ENCODE measurements around the gene PKM.

PKM gene

GRCh38 chr15:72199721-72200212 is 31.2 kb downstream of the PKM start:
- peak; percentile 79 to 80 for DNase-seq

DNA sequence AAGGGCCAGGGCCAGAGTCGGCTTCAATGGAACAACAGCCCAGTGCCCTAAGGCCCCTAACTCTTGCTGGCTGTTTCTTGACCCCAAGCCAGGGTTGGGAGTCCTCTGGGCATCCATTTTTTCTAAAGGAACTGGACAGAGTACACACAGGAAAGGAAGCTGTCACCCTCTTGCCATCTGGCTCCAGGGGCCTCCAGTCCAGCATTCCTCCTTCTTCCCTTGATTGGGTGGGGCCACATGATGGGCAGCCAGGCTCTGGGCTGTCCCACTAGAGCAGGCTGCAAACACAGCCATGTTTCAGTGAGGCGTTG is 31.8 kb downstream of the PKM start:
- no peak for DNase-seq

GRCh38 chr15:72198356-72199204 is 32.4 kb downstream of the PKM start:
- no peak for DNase-seq

DNA sequence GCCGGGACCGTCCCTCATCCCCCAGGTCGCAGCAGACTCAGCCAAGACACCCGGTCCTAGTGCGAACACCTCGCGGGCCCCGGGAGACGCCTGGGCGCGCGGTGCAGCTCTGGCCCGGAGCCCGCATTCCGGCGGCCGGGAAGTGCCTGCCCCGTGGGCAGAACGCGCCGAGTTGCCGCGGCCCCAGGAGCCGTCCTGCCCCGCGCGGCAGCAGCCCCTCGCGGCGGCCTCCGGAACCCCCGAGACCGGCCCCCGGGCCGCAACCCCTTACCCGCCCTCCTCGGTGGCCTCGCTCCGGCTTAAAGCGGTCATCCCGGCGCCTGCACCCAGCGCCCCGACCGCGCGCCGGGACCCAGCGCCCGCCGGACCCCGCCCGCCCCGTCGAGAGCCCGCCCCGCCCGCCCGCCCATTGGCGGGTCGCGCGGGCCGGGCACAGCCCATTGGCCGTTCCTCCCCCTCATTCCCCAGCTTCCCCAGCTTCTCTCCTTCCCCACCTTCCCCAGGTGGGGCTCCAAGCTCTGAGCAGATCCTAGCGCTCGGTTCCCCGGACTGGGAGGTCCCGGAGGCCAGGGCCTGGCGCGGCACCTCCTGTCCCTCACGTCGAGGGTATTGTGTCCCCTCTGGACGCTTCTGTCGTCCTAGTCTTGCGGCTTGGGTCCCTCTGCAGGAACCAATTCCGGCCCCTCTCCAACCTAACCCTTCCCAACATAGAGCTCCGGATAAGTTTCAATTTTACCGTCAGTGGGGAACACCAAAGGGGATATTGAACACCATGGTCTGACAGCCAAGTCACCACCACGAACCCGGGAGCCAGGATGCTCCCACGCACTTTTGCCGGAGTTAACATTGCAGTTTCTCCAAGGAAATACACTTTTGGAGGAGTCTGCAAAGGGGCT is 33.3 kb downstream of the PKM start, which contains the start of gene GRAMD2A:
Gene GRAMD2A (minus strand): TSS at position 328 of the 896 bp plus-strand sequence.
- DNase-seq: no peak

- no peak for DNase-seq
Measured at GRCh38 chr15:72197041-72197459, 33.9 kb downstream of the PKM start.

DNA sequence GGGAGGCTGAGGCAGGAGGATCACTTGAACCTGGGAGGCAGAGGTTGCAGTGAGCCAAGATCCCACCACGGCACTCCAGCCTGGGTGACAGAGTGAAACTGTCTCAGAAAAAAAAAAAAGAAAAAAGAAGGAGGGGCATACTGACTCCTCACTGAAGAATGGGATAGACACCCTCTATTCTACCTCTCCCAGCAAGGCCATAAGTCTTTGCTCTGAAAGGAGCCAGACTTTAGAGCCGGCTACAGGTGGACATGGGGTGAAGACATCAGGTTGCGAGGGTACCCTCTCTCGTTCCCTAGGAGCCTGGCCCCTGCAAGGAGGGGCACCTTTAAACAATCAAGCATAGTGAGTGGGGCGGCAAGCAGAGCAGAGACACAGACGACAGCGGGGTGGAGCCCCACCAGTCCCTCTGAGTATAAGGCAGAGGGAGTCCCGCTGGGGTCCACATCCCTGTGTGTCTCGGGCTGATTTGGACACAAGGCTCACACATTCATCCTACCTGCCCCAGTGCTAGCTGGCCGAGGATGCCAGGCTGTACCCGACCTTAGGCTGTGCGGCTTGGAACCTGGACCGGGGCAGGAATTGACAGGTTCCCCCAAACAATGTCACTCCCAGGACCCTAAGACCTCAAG is 34.5 kb downstream of the PKM start:
- DNase-seq: no peak

DNA sequence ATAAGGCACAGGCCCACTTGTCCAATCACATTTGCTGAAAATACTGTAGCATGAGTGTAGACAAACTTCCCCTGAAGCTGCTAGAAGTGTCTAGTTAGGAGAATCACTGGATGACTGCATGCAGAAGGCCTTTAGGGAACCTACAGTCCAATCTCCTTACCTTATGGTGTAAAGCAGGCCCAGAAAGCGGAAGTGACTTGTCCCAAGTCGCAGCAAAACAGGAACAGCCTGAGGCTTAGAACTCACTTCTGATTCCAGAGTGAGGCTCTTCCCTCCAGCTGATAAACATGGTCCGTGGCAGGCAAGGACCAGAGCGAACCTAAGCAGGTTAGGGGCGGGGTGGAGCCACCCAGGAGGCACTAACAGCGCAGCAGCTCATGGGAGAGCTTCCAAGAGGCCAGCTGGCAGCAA is 35.9 kb downstream of the PKM start:
- DNase-seq: peak; percentile 13 to 57

GRCh38 chr15:72193836-72194396 is 37.1 kb downstream of the PKM start:
- no peak for DNase-seq

DNA sequence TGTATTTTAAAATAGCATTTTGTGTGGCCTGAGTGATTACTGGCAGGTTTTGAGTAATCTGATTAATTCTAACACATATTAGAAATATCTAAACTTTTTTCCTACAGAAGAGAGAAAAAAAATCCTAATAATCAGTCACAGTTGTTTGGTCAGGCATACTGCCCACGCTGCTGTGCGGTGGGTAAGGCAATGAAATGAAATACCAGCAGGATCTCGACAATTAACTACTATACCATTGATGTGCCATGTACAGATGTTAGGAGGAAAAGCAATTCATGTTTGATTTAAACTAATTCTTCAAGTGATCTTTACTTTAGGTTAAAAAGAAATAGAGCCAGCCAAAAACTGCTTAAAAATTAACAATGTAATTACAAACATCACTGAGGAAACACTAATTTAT is 38.6 kb downstream of the PKM start:
- no peak for DNase-seq

DNA sequence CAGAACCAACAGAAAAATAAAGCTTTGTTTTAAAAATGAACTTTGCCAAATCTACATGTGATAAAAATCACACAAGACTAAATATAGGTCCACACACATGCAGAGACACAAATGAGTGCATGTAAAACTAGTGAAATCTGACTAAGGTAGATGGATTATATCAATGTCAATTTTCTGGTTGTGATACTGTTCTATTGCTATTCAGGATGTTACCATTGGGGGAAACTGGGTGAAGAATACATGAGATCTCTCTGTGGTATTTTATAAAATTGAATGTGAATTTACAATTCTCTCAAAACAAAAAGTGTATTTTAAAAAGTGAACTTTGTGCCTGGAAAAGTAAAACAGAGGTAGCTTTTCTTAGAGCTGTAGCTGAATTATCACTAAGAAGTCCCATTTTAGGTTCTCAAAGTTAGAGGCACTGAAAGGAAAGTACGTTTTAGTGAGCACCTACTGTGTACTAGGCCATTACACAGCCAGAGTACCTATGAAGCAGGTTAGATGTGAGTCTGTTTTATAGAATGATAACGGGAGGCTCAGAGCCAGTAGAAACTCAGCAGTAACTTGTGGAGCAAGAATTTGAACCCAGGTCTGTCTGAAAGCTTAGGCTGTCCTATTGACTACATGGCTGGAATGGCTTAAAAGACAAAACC is 41.6 kb downstream of the PKM start:
- no peak for DNase-seq

- DNase-seq: no peak
Measured at GRCh38 chr15:72184165-72184811, 46.7 kb downstream of the PKM start.

GRCh38 chr15:72183781-72184164 is 47.2 kb downstream of the PKM start:
- DNase-seq: no peak

- no peak for DNase-seq
Measured at GRCh38 chr15:72182673-72183072, 48.3 kb downstream of the PKM start.

- no peak for DNase-seq
Measured at GRCh38 chr15:72182244-72182643, 48.7 kb downstream of the PKM start.

- no peak for DNase-seq
Measured at GRCh38 chr15:72180761-72181324, 50.1 kb downstream of the PKM start.

DNA sequence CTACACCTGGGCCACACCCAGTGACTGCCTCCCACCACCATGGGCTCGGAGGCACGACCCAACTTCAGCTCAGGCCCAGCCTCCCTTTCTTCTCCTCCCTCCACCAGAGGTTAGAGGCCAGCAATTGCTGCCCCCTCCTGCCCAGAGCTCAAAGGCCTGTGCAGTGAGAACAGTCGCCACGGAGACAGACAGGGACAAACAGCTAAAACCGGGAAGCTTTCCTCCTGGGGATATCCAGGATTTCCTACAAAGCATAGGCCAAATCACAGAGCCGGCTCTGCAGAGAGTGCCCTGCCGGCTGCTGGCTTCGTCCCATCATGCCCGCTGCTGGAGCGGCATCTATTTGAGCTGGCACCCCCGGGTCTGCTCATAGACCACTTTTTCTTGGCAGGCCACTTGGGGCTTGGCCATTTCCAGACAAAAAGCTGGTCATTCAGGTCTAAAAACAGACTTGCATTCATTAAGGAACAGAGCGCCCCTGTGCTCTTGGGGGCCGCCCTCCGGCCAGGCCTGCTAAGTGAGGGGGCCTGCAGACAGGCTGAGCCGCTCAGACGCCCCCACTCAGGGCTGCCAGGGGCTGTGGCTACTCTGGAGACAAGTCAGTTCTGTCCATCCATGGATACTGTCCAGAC is 50.9 kb downstream of the PKM start:
- DNase-seq: no peak

DNA sequence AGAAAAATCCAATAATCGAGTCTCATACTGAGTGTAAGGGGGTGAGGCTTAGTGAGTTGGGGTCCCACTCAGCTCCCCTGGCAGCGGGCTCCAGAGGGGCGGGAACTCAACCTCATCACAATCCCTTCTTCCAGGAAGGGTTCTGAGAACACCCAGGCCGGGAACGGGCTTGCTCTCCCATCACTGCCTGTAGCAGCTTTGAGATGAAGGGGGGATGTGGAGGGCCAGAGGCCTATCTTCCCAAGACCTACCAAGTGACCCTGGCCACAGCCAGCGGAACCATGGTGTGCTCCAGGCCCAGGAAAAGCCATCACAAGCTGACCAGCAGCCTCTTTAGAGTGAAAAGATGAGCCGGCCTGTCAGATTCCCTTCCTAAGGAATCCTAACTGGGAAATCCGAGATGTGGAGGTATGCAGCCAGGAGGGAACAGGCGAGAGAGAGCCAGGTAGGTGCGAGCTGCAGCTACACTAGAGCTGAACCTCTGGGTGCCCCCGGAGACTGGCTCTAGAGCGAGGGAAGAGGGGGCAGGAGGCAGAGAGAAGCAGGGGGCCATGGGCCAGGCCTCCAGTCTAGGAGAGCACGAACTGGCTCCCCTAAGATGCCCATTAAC is 51.9 kb downstream of the PKM start:
- no peak for DNase-seq

DNA sequence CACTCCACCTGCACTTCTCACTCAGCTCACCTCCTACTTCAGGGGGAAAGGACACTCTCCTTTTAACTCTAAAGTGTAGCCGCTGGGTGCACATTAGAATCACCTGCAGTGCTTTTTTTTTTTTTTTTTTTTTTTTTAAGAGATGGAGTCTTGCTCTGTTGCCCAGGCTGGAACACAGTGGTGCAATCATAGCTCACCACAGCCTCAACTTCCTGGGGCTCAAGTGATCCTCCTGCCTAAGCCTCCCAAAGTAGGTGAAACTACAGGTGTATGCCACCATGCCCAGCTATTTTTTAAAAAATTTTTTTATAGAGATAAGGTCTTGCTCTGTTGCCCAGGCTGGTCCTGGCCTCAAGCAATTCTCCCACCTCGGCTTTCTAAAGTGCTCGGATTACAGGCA is 54.2 kb downstream of the PKM start:
- no peak for DNase-seq

- no peak for DNase-seq
Measured at GRCh38 chr15:72176159-72176558, 54.8 kb downstream of the PKM start.

GRCh38 chr15:72175186-72176044 is 55.6 kb downstream of the PKM start:
- no peak for DNase-seq

All from CD4-positive, alpha-beta T cell treated with Interleukin-4 for 1 hour (primary cell).